HS-5 (cell line): Measurements from ENCODE around the gene LAYN.

Source experiments
- DNase-seq: peaks from one replicate; pipeline ENCODE4 v3.0.0-alpha.2; 2012; ENCODE audit warnings: low read depth

Gene LAYN

GRCh38 chr11:111598148-111598547 is 57.6 kb downstream of the LAYN start:
- DNase-seq = no peak

- no peak for DNase-seq
Observed at GRCh38 chr11:111598559-111598958, 58.0 kb downstream of the LAYN start.

DNA sequence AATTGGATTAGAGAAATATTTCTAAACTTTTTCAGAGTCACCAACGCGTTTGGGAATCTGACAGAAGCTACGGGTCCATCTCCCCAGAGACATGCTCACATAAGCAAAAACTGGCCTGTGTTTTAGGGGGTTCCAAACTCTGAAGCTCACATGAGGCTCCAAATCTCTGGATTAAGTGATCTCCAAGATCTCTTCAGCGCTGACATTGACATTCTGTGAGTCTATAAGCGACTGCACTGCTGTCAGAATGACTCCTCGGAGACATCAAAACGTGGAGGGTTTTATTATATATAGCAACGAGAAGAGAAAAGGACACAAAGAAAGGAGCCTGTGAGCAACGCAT is 61.1 kb downstream of the LAYN start:
- no peak for DNase-seq

DNA sequence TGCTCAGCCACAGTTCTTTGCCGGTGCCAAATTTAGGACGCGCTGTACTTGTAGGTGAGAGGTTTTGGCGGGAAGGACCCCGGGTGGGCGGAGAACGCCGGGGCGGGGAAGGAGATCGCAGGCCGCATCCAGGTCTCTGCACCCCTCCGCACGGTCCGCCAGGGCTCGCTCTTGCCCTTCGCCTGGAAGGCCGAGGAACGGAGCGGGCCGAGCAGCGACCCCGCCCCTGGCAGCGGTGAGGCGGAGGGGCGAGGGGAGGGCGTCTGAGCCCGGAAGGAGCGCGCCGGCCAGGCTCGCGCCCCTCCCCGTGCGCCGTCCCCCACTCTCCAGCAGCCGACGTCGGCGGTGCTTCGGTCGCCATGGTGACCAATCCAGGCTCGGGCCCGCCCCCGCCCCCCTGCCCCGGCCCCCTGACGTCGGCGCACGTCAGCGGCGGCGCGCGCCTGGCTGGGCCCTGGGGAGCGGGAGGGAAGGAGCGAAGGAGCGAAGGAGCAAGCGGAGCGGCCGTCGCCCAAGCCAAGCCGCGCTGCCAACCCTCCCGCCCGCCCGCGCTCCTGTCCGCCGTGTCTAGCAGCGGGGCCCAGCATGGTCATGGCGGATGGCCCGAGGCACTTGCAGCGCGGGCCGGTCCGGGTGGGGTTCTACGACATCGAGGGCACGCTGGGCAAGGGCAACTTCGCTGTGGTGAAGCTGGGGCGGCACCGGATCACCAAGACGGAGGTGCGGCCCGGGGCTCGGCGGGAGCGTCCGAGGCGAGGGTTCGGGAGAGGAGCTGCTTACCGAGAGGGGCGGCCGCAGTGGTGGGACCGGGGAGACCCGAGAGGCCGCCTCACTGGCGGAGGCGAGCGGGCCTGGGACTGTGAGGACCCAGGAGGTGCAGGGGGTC is 61.7 kb downstream of the LAYN start, which contains the start of gene SIK2:
Gene SIK2, plus strand, starts transcription at position 471 of the 886 bp plus-strand sequence. Its CDS starts 115 bp downstream, at position 586.
- DNase-seq = peak; percentile 61

DNA sequence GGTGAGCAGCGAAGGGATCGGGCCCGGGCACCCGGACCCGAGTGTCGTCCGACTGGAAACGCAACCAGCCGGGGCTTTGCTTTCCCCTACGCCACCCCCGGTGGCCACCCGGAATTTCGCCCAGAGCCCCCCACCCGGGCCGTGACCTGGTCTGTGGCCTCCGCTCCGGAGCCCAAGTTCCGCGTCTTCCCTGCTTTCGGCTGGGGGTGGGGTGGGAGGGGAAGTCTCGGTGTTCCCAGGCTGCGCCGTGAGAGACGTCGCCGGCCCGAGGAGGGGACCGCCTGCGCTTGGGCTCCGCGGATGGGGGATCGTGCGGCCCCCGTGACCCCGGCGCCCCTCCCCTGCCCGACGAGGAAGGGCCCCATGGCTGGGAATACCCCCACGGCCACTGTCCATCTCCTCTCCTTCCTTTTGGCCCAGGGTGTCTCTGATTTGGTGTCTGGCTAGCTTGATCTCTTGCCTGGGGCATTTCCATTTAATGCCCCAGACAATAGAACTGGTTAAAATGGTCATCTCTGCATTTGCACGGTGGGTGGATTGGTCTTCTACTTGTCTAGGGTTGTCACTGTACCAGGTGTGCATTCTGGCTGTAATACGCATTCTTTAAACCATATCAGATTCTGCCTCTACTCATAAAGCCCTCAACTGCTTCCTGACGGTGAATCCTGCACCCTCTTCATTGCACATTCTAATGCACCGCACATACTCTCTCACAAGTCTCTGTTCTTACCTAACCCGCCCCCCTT is 62.5 kb downstream of the LAYN start:
- DNase-seq = no peak

DNA sequence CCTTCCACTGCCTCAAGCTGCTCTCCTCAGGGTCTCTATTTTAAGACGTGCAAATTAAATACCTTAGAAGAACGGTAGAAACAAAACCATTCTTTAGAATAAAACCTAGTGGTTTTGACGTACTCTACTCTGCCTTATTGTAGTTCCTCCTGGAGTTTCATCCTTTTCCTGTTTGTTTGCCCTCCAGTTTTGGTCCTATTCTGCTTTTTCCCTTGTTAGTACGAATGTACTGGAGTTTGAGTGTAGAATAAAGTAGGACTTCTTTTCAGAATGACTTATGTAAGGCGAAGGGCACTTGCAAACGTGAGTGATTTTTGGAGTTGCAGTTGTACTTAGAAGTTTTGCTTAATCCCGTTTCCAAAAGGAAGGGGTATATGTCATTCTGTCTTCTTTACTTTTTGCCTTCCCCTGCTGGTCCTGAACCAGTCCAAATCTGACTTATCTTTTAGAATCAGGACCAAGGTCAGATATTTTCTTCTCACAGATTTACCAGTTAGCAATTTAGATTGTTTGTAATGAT is 63.2 kb downstream of the LAYN start:
- no peak for DNase-seq

DNA sequence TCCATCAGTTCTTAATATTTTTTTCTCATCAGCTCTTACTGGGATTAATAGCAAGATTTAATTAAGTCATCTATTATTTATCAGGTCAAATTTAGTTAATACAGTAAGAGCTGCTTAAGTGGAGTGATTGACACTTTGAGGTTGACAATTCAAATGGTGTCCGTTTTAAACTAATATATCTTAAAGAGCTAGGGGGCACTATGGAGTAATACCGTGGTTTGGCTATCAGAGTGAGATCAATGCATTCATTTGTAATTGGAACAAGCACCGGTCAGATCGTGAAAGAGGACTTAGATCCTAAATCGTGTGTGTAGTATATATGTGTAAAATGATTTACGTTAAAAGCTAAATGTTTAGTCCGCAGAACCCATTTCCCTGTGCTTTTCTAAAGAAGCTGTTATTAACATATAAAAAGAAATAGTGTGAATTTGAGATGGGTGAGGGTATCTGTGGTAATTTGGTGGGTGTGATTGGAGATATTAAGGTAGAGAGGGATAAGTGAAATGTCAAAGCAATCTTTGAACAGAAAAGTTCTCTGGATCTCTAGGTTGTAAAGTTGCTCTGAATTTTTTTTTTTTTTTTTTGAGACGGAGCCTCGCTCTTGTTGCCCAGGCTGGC is 64.0 kb downstream of the LAYN start:
- no peak for DNase-seq

- DNase-seq = no peak
Observed at GRCh38 chr11:111605681-111606080, 65.2 kb downstream of the LAYN start.

DNA sequence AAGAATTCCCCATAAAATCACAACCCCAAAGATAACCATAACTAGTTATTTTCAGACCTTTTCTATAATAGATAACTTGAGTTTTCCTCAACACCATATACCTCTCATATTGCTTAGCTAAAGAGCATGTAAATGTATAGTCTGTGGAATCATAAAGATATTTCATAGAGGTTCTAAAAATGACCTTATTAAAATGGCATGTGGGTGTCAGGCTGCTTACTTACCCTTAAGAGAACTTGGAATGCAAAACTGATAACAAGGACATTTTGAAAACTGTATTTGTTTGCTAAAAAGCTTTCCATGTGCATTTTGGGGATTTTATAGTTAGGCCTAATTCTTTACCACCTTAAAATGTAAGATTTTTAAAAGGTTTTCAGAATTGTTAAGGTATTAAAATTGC is 66.5 kb downstream of the LAYN start:
- no peak for DNase-seq

- DNase-seq = no peak
Observed at GRCh38 chr11:111607751-111608150, 67.2 kb downstream of the LAYN start.
